Ramos (cell line): ENCODE results near the gene MINDY4.
"Not testable (repeated sequence)": the region's sequence is repeated elsewhere in the genome, so short reads cannot be mapped to it uniquely, and the experiment has no call there.

Source experiments
- in situ Hi-C: fragments of 300-500 bp; cut with MboI; formaldehyde crosslinking; loops from one replicate; pipeline ENCODE4 v1.14.3; 2022; ENCODE audit warnings: low sequenced_read_pairs; ENCODE audit not compliant: unreplicated experiment

The MINDY4 gene

GRCh38 chr7:30826181-30826580 is 55.0 kb downstream of the MINDY4 start:
- in situ Hi-C loops = no loop called here

GRCh38 chr7:30828591-30828990 is 57.4 kb downstream of the MINDY4 start:
- in situ Hi-C loops = no loop called here

GRCh38 chr7:30829471-30829870 is 58.3 kb downstream of the MINDY4 start:
- in situ Hi-C loops = no loop called here

- in situ Hi-C loops = no loop called here
Measured at GRCh38 chr7:30831227-30831626, 60.0 kb downstream of the MINDY4 start.

GRCh38 chr7:30831936-30832335 is 60.7 kb downstream of the MINDY4 start:
- in situ Hi-C loops = no loop called here

GRCh38 chr7:30834017-30834674 is 62.9 kb downstream of the MINDY4 start:
- in situ Hi-C loops = not testable (repeated sequence)

GRCh38 chr7:30835396-30835915 is 64.2 kb downstream of the MINDY4 start:
- in situ Hi-C loops = no loop called here

- in situ Hi-C loops = no loop called here
Measured at GRCh38 chr7:30836991-30837390, 65.8 kb downstream of the MINDY4 start.

- in situ Hi-C loops = no loop called here
Measured at GRCh38 chr7:30837581-30837980, 66.4 kb downstream of the MINDY4 start.

GRCh38 chr7:30838008-30838407 is 66.8 kb downstream of the MINDY4 start:
- in situ Hi-C loops = no loop called here

GRCh38 chr7:30840141-30841024 is 69.2 kb downstream of the MINDY4 start:
- in situ Hi-C loops = no loop called here

GRCh38 chr7:30841025-30841735 is 70.0 kb downstream of the MINDY4 start:
- in situ Hi-C loops = no loop called here

- in situ Hi-C loops = no loop called here
Measured at GRCh38 chr7:30841801-30842541, 70.8 kb downstream of the MINDY4 start.

GRCh38 chr7:30842542-30843451 is 71.6 kb downstream of the MINDY4 start:
- in situ Hi-C loops = no loop called here

- in situ Hi-C loops = no loop called here
Measured at GRCh38 chr7:30843741-30844482, 72.7 kb downstream of the MINDY4 start.

GRCh38 chr7:30844483-30844874 is 73.3 kb downstream of the MINDY4 start:
- in situ Hi-C loops = no loop called here

GRCh38 chr7:30844916-30845315 is 73.7 kb downstream of the MINDY4 start:
- in situ Hi-C loops = no loop called here

GRCh38 chr7:30845426-30846135 is 74.4 kb downstream of the MINDY4 start:
- in situ Hi-C loops = no loop called here
